IPS DF 6.9 (cell line): Measurements from ENCODE around the gene GBX1.

Experiments used
- DNase-seq: peaks from one replicate; pipeline ENCODE4 v3.0.0-alpha.2; 2013; ENCODE audit warnings: low read depth, low spot score
- H3K27ac ChIP-seq: one replicate; pipeline ENCODE4 v1.5.1; 2013; ENCODE audit warnings: low read length, control low read depth
- H3K27me3 ChIP-seq: 2 replicates; pipeline ENCODE4 v1.6.1; 2013; ENCODE audit warnings: mild to moderate bottlenecking, low read length; ENCODE audit not compliant: control insufficient read depth, insufficient read depth
- H3K36me3 ChIP-seq: 2 replicates; pipeline ENCODE4 v1.6.1; 2013; ENCODE audit warnings: low read length; ENCODE audit not compliant: control insufficient read depth, insufficient read depth
- H3K4me1 ChIP-seq: 2 replicates; pipeline ENCODE4 v1.6.1; 2013; ENCODE audit warnings: low read length; ENCODE audit not compliant: control insufficient read depth, insufficient read depth
- H3K4me3 ChIP-seq: 2 replicates; pipeline ENCODE4 v1.5.1; 2013; ENCODE audit warnings: mild to moderate bottlenecking, low read length
- H3K9me3 ChIP-seq: 2 replicates; pipeline ENCODE4 v1.6.1; 2013; ENCODE audit warnings: low read length, inconsistent platforms; ENCODE audit not compliant: control insufficient read depth, insufficient read depth
- whole genome bisulfite sequencing: extraction: QIAGEN DNeasy Blood & Tissue Kit; methylation state at CpG from one replicate; pipeline ENCODE4 v1.1.7; 2013; ENCODE audit warnings: mixed read lengths, missing lambda C conversion rate; ENCODE audit not compliant: insufficient read length, insufficient coverage; 5-methylcytosine and 5-hydroxymethylcytosine counted together

The GBX1 gene

GRCh38 chr7:151100921-151101320, 66.6 kb downstream of the GBX1 start:
- Histone ChIP-seq H3K4me1 (peaks cover 5% of the 10 kb centered on the region), H3K4me3 (no peak overlapping the region), H3K9me3 (no peaks in the 10 kb centered on the region), H3K36me3 (no peaks in the 10 kb centered on the region), H3K27ac (no peak overlapping the region), H3K27me3 (no peaks in the 10 kb centered on the region)
- WGBS, result no CpG with 5 or more reads among the region's 10 CpGs
- DNase-seq, result no peak

GRCh38 chr7:151099486-151100211, 67.8 kb downstream of the GBX1 start:
- no peak overlapping the region for H3K4me3 ChIP-seq
- H3K9me3 ChIP-seq, result no peaks in the 10 kb centered on the region

More at GRCh38 chr7:151099486-151100211, 67.8 kb downstream of the GBX1 start:
- Histone ChIP-seq H3K27me3 (no peaks in the 10 kb centered on the region), H3K36me3 (no peaks in the 10 kb centered on the region), H3K4me1 (peaks cover 5% of the 10 kb centered on the region), H3K27ac (no peak overlapping the region)
- no CpG with 5 or more reads among the region's 20 CpGs for WGBS
- DNase-seq, result no peak
